HCT116 (cell line): ENCODE results near the gene C18orf54. TPM values are rescaled to one million over a fixed set of nuclear protein-coding genes. Genes with fewer than 3 reads are reported as not detected.

Experiments used
- ATAC-seq: fragments of 200-7000 bp; cut with Tn5 transposase; 2 replicates; pipeline ENCODE4 v1.9.1; 2020; ENCODE audit warnings: mild to moderate bottlenecking, moderate library complexity
- BruUV-seq: library from RNA; stranded (reverse); fragments of 400-500 nt; replicated peaks from 2 replicates; lab custom pipeline; 2021; lab: Mats Ljungman, UMichigan
- CTCF ChIA-PET: fragments of 300-600 bp; sonication (Branson Sonifier 250); formaldehyde crosslinking; loops from one replicate; lab custom pipeline; 2021; ENCODE audit warnings: antibody characterized with exemption; lab: Charles Lee
- POLR2A ChIA-PET: fragments of 300-600, 350-600 bp; sonication (Branson Sonifier 250); formaldehyde crosslinking; loops from one replicate; lab custom pipeline; 2021; ENCODE audit warnings: antibody characterized with exemption; lab: Charles Lee
- RAD21 ChIA-PET, 2 experiments: fragments of 300-600 bp; sonication (Branson Sonifier 250); formaldehyde crosslinking; loops; one replicate each; lab custom pipeline; 2023; ENCODE audit warnings: low total read pairs in 2 of 2; ENCODE audit not compliant: uncharacterized antibody in 2 of 2, unreplicated experiment in 2 of 2, low non-redundant PET in 1 of 2; lab: Charles Lee
- DNase-seq: peaks from one replicate; pipeline ENCODE4 v3.0.0-alpha.2; 2010; ENCODE audit warnings: low read depth, low spot score
- H2AFZ ChIP-seq: fragments of 200-600 bp; shearing (Covaris generic), sonication (generic); 2 replicates; pipeline ENCODE4 v1.6.1; 2017; ENCODE audit warnings: low read depth, mixed run types, mixed read lengths, antibody characterized with exemption, low read length; ENCODE audit not compliant: poor library complexity, severe bottlenecking
- H3K27ac ChIP-seq: 2 replicates; pipeline ENCODE4 v1.5.1; 2012; ENCODE audit warnings: low read depth, low read length
- H3K27me3 ChIP-seq: fragments of 200-600 bp; sonication (generic); 2 replicates; pipeline ENCODE4 v1.6.1; 2016; ENCODE audit warnings: mixed run types, low read length, mixed read lengths; ENCODE audit not compliant: insufficient read depth
- H3K36me3 ChIP-seq, 2 experiments: fragments of 200-500 bp in 1 of 2; fragments of 200-600 bp in 1 of 2; sonication (Bioruptor generic) in 1 of 2; sonication (generic) in 1 of 2; 2 replicates each; pipeline versions ENCODE4 v1.5.1 to v1.6.1; 2014 to 2016; ENCODE audit warnings: low read length in 2 of 2, inconsistent platforms in 1 of 2, mixed read lengths in 1 of 2, mixed run types in 1 of 2; ENCODE audit not compliant: insufficient read depth in 2 of 2, control insufficient read depth in 1 of 2
- H3K4me1 ChIP-seq, 2 experiments: fragments of 200-600 bp in 1 of 2; sonication (generic) in 1 of 2; 2 replicates each; pipeline versions ENCODE4 v1.5.1 to v1.6.1; 2012 to 2017; ENCODE audit warnings: low read length in 2 of 2, inconsistent platforms in 1 of 2, mild to moderate bottlenecking in 1 of 2, mixed read lengths in 1 of 2, mixed run types in 1 of 2, moderate library complexity in 1 of 2; ENCODE audit not compliant: insufficient read depth in 2 of 2, control insufficient read depth in 1 of 2
- H3K4me2 ChIP-seq: fragments of 200-600 bp; sonication (generic); 2 replicates; pipeline ENCODE4 v1.6.1; 2017; ENCODE audit warnings: mixed run types, low read length, mixed read lengths
- H3K4me3 ChIP-seq, 2 experiments: fragments of 200-600 bp in 1 of 2; sonication (generic) in 1 of 2; replicated peaks in 1 of 2; 2 replicates each; pipeline ENCODE4 v1.5.1; 2011 to 2016; ENCODE audit warnings: low read length in 2 of 2, control low read depth in 1 of 2, low read depth in 1 of 2, mild to moderate bottlenecking in 1 of 2, mixed read lengths in 1 of 2, mixed run types in 1 of 2
- H3K79me2 ChIP-seq: fragments of 200-600 bp; sonication (generic); 2 replicates; pipeline ENCODE4 v1.6.1; 2017; ENCODE audit warnings: mild to moderate bottlenecking, mixed run types, low read length, moderate library complexity, mixed read lengths; ENCODE audit not compliant: insufficient read depth
- H3K9ac ChIP-seq: fragments of 200-600 bp; sonication (generic); 2 replicates; pipeline ENCODE4 v1.6.1; 2016; ENCODE audit warnings: low read length, mixed read lengths
- H3K9me2 ChIP-seq: fragments of 200-600 bp; sonication (generic), shearing (Covaris generic); 2 replicates; pipeline ENCODE4 v1.6.1; 2017; ENCODE audit warnings: mixed run types, mild to moderate bottlenecking, moderate library complexity; ENCODE audit not compliant: insufficient read depth
- H3K9me3 ChIP-seq, 2 experiments: fragments of 200-500 bp in 1 of 2; fragments of 200-600 bp in 1 of 2; sonication (Bioruptor generic) in 1 of 2; sonication (generic) in 1 of 2; 2 replicates each; pipeline ENCODE4 v1.6.1; 2014 to 2017; ENCODE audit warnings: low read length in 2 of 2, mixed read lengths in 2 of 2, inconsistent platforms in 1 of 2, low read depth in 1 of 2, mild to moderate bottlenecking in 1 of 2, mixed run types in 1 of 2, moderate library complexity in 1 of 2; ENCODE audit not compliant: control insufficient read depth in 1 of 2, insufficient read depth in 1 of 2
- H4K20me1 ChIP-seq: fragments of 200-600 bp; sonication (generic), shearing (Covaris generic); 2 replicates; pipeline ENCODE4 v1.6.1; 2017; ENCODE audit warnings: mixed run types, mild to moderate bottlenecking, moderate library complexity; ENCODE audit not compliant: insufficient read depth
- ATF3 ChIP-seq: IDR thresholded peaks from 2 replicates; pipeline ENCODE4 v1.6.1; 2012
- CBX3 ChIP-seq: IDR thresholded peaks from 2 replicates; pipeline ENCODE4 v1.6.1; 2012; ENCODE audit warnings: low read depth
- CEBPB ChIP-seq: IDR thresholded peaks from 2 replicates; pipeline ENCODE4 v1.6.1; 2012; ENCODE audit warnings: low read depth
- CTCF ChIP-seq, 3 experiments: fragments of 200-600 bp in 1 of 3; sonication (generic) in 1 of 3; IDR thresholded peaks in 2 of 3; conservative IDR thresholded peaks in 1 of 3; 2 replicates each; pipeline ENCODE4 v1.5.1; 2012 to 2017; ENCODE audit warnings: low read depth in 2 of 3, low read length in 2 of 3, antibody characterized with exemption in 1 of 3, borderline replicate concordance in 1 of 3, control low read depth in 1 of 3, mild to moderate bottlenecking in 1 of 3, mixed read lengths in 1 of 3, mixed run types in 1 of 3, moderate library complexity in 1 of 3; ENCODE audit not compliant: insufficient read depth in 1 of 3
- EGR1 ChIP-seq: IDR thresholded peaks from 2 replicates; pipeline ENCODE4 v1.6.1; 2012; ENCODE audit warnings: low read depth
- ELF1 ChIP-seq: IDR thresholded peaks from 2 replicates; pipeline ENCODE4 v1.6.1; 2012; ENCODE audit warnings: low read depth, borderline replicate concordance
- EZH2 ChIP-seq: fragments of 200-600 bp; sonication (generic); IDR thresholded peaks from 2 replicates; pipeline ENCODE4 v1.6.1; 2017; ENCODE audit warnings: antibody characterized with exemption, mixed run types
- FOSL1 ChIP-seq: IDR thresholded peaks from 2 replicates; pipeline ENCODE4 v1.6.1; 2012; ENCODE audit warnings: low read depth
- MAX ChIP-seq: IDR thresholded peaks from 2 replicates; pipeline ENCODE4 v1.6.1; 2012
- POLR2AphosphoS5 ChIP-seq: IDR thresholded peaks from 2 replicates; pipeline ENCODE4 v1.6.1; 2011; ENCODE audit warnings: mild to moderate bottlenecking, low read depth, low read length, moderate library complexity
- SIN3A ChIP-seq: IDR thresholded peaks from 2 replicates; pipeline ENCODE4 v1.6.1; 2012; ENCODE audit warnings: low read depth
- SRF ChIP-seq: IDR thresholded peaks from 2 replicates; pipeline ENCODE4 v1.6.1; 2012; ENCODE audit warnings: low read depth
- TCF7L2 ChIP-seq: IDR thresholded peaks from 2 replicates; pipeline ENCODE4 v1.7.0; 2011; ENCODE audit warnings: borderline replicate concordance, inconsistent platforms; ENCODE audit not compliant: insufficient read depth, insufficient read length; ENCODE audit errors: extremely low read depth
- ZBTB33 ChIP-seq: IDR thresholded peaks from 2 replicates; pipeline ENCODE4 v1.6.1; 2011; ENCODE audit warnings: mild to moderate bottlenecking, low read length, moderate library complexity; ENCODE audit not compliant: insufficient replicate concordance; ENCODE audit errors: extremely low read depth
- ZNF274 ChIP-seq: fragments of 200-500 bp; sonication (Bioruptor generic); IDR thresholded peaks from 2 replicates; pipeline ENCODE4 v1.6.1; 2014; ENCODE audit warnings: mild to moderate bottlenecking, low read depth, low read length, inconsistent platforms
- intact Hi-C: fragments of 100-400 bp; cut with micrococcal nuclease; formaldehyde crosslinking; loops from 2 replicates; pipeline ENCODE4 v1.10.0; 2022
- total RNA-seq: library from RNA; stranded (reverse); gene quantifications from one replicate; pipeline ENCODE4 v1.2.1, GENCODE V29; 2021; ENCODE audit not compliant: unreplicated experiment

The C18orf54 gene
- total RNA-seq, 1 experiment from 2014 or later = 10.0 TPM

GRCh38 chr18:54329787-54330186, 27.9 kb upstream of the C18orf54 start:
- Histone ChIP-seq H3K36me3 (no peaks in the 10 kb centered on the region), H3K4me3 (no peak overlapping the region), H4K20me1 (no peaks in the 10 kb centered on the region), H3K9ac (no peak overlapping the region), H3K27me3 (no peaks in the 10 kb centered on the region), H3K27ac (no peak overlapping the region), H3K9me3 (no peaks in the 10 kb centered on the region), H3K4me2 (no peak overlapping the region), H3K9me2 (no peaks in the 10 kb centered on the region), H3K79me2 (no peaks in the 10 kb centered on the region), H2AFZ (no peak overlapping the region), H3K4me1 (no peaks in the 10 kb centered on the region)
- ChIA-PET POLR2A (no interaction called here), CTCF (interaction anchor here (0.9 to 1.0 kb wide), 2 partner anchors 11 to 28 kb away, joined by 3 read pairs; partner anchors contain the start of genes C18orf54 and STARD6), RAD21 (no interaction called here)
- no peak for DNase-seq
- intact Hi-C loops = no loop called here
- BruUV-seq = no TSS peak
- TF ChIP-seq EZH2 = no peak
- no peak for TF ChIP-seq EGR1
- TF ChIP-seq TCF7L2 = no peak
- TF ChIP-seq MAX = no peak
- no peak for TF ChIP-seq ZNF274
- no peak for TF ChIP-seq CBX3
- no peak for TF ChIP-seq ATF3
- no peak for TF ChIP-seq FOSL1
- no peak for TF ChIP-seq CEBPB
- no peak for TF ChIP-seq SRF
- TF ChIP-seq SIN3A = no peak
- no peak for TF ChIP-seq POLR2AphosphoS5
- no peak for TF ChIP-seq CTCF (IDR thresholded peaks at IDR 0.05 in 2 of 3, conservative IDR thresholded peaks at IDR 0.05 in 1 of 3; ENCODE audit: borderline replicate concordance in 1 of 3, insufficient read depth in 1 of 3, low read depth in 2 of 3, low read length in 2 of 3)
- no peak for TF ChIP-seq ELF1
- no peak for TF ChIP-seq ZBTB33
- no peak for ATAC-seq
